GM12801 (cell line): Measurements from ENCODE around the gene CEP170.

Experiments used
- TF ChIP-seq, protein P1 (sequence below): IDR thresholded peaks from one replicate; pipeline ENCODE4 v1.5.1; 2011; ENCODE audit warnings: control low read depth; ENCODE audit not compliant: insufficient read length; ENCODE audit errors: extremely low read depth

CEP170 gene

DNA sequence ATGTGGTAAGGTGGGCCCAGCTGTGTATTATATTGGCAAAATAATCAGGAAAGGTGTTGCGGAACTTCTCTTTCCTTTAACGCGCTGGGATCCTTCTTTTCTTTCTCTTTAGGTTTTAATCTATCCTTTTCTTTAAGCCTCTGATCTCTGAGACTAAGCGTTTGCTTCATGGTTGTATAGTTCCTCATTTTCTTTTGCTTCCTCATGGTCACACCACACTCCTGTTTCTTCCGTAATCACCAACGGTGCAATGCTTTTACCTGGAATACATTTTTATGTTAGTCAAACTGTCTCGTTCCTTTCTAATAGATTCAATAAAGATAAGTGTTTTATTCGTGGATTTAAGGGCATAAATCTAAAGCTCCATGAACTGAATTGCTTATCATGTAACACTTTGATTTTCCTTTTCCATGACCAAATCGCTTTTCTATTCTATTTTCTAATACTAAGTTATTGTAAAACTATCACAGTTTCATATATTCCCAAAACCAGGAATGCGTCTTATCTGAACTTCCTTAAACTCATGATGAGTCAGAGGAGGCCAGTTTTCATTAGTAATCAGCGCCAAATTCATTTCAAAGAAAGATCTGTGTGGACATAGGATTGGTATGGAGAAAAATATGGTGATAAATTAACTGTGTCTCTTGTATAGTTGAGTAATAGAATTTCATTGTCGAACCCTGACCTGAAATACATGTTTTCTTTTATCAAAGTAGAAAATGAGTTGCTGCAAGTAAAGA lies 13.0 kb upstream of the CEP170 start:
- TF ChIP-seq, protein P1, sequence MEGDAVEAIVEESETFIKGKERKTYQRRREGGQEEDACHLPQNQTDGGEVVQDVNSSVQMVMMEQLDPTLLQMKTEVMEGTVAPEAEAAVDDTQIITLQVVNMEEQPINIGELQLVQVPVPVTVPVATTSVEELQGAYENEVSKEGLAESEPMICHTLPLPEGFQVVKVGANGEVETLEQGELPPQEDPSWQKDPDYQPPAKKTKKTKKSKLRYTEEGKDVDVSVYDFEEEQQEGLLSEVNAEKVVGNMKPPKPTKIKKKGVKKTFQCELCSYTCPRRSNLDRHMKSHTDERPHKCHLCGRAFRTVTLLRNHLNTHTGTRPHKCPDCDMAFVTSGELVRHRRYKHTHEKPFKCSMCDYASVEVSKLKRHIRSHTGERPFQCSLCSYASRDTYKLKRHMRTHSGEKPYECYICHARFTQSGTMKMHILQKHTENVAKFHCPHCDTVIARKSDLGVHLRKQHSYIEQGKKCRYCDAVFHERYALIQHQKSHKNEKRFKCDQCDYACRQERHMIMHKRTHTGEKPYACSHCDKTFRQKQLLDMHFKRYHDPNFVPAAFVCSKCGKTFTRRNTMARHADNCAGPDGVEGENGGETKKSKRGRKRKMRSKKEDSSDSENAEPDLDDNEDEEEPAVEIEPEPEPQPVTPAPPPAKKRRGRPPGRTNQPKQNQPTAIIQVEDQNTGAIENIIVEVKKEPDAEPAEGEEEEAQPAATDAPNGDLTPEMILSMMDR: no peak

DNA sequence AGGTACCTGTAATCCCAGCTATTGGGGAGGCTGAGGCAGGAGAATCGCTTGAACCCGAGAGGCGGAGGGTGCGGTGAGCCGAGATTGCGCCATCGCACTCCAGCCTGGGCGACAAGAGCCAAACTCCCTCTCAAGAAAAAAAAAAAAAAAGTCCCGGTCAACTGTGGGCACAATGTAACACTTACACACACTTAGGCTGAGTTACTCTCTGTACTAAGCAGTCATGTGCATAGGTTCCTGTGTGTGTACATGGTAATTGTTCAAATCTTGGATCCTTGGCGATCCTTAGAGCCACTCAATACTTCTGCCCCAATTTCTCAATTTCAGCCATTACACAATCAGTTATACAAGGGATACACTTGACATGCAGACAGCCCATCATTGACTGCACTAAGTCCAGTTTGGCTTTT lies 12.4 kb upstream of the CEP170 start:
- TF ChIP-seq, protein P1: no peak

DNA sequence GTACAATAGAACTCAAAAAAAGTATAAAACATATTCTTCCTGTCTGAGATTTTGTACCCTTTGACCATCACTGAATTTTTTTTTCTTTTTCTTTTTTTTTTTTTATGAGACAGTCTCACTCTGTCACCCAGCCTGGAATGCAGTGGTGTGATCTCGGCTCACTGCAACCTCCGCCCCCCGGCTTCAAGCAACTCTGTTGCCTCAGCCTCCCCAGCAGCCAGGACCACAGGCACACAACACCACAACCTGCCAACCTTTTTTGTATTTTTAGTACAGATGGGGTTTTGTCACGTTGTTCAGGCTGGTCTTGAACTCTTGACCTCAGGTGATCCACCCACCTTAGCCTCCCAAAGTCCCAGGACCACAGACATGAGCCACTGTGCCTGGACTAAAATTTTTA lies 11.2 kb upstream of the CEP170 start:
- TF ChIP-seq, protein P1: no peak

DNA sequence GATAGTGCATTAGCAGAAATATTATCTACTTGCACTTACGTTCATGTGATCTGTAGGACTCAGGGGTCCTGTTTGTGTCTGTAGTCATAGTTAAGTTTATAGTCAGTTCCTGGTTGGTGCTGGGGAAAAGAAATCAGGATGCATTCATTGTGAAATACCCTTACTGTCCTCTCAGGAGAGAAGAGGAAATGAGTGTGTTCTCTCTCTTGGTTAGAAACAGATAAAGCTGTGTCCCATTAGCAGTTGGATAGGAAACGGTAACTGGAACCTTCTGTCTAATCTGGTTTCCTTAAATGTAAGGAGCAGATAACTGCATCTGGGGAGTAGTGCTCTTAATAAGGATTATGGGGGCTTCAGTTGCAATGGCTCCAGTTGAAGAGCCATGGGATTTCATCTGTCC lies 9.6 kb upstream of the CEP170 start:
- TF ChIP-seq, protein P1: no peak

DNA sequence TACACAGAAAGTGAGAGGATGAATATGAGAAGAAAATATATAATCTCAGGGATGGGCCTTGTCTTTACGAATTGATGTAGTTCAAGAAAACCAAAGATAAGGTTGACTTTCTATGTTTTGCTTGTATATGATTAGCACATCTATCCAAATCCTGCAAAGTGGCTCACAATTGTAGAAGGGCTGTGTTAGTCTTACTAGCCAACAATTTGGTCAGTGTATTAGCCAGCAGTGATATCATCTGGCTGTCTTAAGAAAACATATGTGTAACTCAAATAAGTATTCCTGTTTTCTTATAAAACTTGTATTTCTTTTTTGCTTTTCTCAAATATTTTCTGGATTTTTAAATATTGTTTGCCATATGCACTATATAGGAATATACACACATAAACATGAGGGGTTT lies 6.3 kb upstream of the CEP170 start:
- TF ChIP-seq, protein P1: no peak

DNA sequence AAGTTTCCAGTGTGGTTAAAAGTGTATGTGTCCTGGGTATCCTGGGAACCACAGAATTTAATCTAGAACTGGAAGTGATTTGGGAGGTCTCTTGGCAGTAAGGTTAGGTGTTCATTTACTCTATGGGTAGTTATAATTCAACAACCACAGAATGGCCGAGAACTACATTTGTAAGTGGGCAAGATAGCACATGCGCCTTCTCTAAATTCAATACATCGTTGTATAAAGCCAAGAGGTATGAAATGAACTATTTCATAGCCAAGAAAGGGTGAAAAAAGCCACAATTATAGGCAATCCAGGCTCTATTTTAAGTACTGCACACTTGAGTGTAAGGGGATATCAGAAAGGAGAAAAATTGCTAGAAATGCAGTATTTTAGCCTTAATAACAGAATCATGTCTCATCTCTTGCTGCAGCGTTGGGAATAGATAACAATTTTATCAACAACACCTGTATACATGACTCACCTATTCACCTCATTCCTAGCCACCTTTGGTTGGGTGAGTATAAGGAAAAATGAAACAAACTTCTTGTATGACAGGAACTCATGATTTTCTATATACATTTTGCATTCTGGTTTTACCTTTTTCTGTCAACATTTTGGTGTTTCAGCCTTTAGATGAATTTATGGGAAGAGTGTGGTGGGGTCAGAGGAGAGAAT lies 5.3 kb upstream of the CEP170 start:
- TF ChIP-seq, protein P1: no peak

DNA sequence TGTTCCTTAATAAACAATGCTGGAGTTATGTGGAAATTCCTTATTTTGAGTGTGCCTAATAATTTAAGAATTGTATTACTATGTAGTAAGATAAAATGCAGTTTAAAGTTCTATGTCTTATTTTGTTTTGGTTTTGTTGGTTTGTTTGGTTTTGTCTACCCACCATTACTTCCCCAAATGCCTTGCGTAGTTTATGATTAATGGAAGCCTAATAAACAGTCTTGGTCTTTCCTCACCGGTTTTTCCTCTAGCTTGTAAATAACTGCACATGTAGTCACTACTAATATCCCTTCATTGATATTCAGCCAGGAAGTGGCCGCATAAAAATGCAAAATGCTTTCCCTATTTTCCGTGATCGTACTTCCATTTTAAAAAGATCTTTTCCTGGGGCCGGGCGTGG lies 3.6 kb upstream of the CEP170 start:
- TF ChIP-seq, protein P1: no peak
